A549 (cell line): Measurements from ENCODE around the gene PCNT. TPM values are rescaled to one million over a fixed set of nuclear protein-coding genes. Genes with fewer than 3 reads are reported as not detected.

Source experiments
- ATAC-seq, 2 experiments: fragments of 200-7000 bp in 1 of 2; fragments of >200 bp in 1 of 2; cut with Nextera tagmentation in 1 of 2; cut with Tn5 transposase in 1 of 2; 3 replicates each; pipeline versions ENCODE4 v1.8.0 to v1.9.1; 2018 to 2020; ENCODE audit warnings: mild to moderate bottlenecking in 1 of 2, moderate library complexity in 1 of 2
- CTCF ChIA-PET: fragments of 300-600 bp; sonication (Branson Sonifier 250); formaldehyde crosslinking; extraction: SDS; loops from one replicate; lab custom pipeline; 2021; ENCODE audit warnings: antibody characterized with exemption, inconsistent platforms; lab: Yijun Ruan, JAX
- POLR2A ChIA-PET: fragments of 350-600 bp; formaldehyde crosslinking; extraction: SDS; loops from one replicate; lab custom pipeline; 2021; ENCODE audit warnings: antibody characterized with exemption, inconsistent platforms; lab: Yijun Ruan, JAX
- DNase-seq, 2 experiments: peaks; one replicate each; pipeline versions ENCODE4 v3.0.0 to v3.0.0-alpha.2; 2011 to 2016; ENCODE audit warnings: low read depth in 1 of 2, low spot score in 1 of 2
- FAIRE-seq: peaks from 2 replicates; lab custom pipeline; 2011; peaks lifted over from hg19 to GRCh38; lab: Jason Lieb, UNC
- H3K27ac ChIP-seq, 2 experiments: fragments of >200 bp; sonication (Bioruptor Twin); formaldehyde crosslinking; 3 replicates each; pipeline ENCODE4 v1.5.1; 2016 to 2017
- H3K4me1 ChIP-seq: fragments of >200 bp; sonication (Bioruptor Twin); formaldehyde crosslinking; 3 replicates; pipeline ENCODE4 v1.6.1; 2016
- H3K4me2 ChIP-seq: fragments of >200 bp; sonication (Bioruptor Twin); formaldehyde crosslinking; 3 replicates; pipeline ENCODE4 v1.6.1; 2016
- H3K4me3 ChIP-seq: fragments of >200 bp; sonication (Bioruptor Twin); formaldehyde crosslinking; 3 replicates; pipeline ENCODE4 v1.5.1; 2016
- H3K9me3 ChIP-seq: fragments of >200 bp; sonication (Bioruptor Twin); formaldehyde crosslinking; 3 replicates; pipeline ENCODE4 v1.6.1; 2016
- BCL3 ChIP-seq: fragments of >200 bp; sonication (Bioruptor Twin); formaldehyde crosslinking; IDR thresholded peaks from 3 replicates; pipeline ENCODE4 v1.6.1; 2016
- BHLHE40 ChIP-seq: IDR thresholded peaks from 2 replicates; pipeline ENCODE4 v1.6.1; 2012; ENCODE audit warnings: low read depth, low read length, inconsistent platforms
- CBX2 ChIP-seq: fragments of 200-600 bp; sonication (generic); IDR thresholded peaks from 2 replicates; pipeline ENCODE4 v1.6.1; 2016; ENCODE audit warnings: low read depth, mild to moderate bottlenecking, borderline replicate concordance
- CBX8 ChIP-seq: fragments of 200-600 bp; sonication (generic); IDR thresholded peaks from 2 replicates; pipeline ENCODE4 v1.6.1; 2016
- CEBPB ChIP-seq, 2 experiments: fragments of >200 bp in 1 of 2; sonication (Bioruptor Twin) in 1 of 2; formaldehyde crosslinking in 1 of 2; IDR thresholded peaks; 2 replicates each; pipeline ENCODE4 v1.6.1; 2012 to 2016
- CHD4 ChIP-seq: fragments of 200-600 bp; sonication (generic); IDR thresholded peaks from 2 replicates; pipeline ENCODE4 v1.6.1; 2016; ENCODE audit warnings: antibody characterized with exemption, mild to moderate bottlenecking, borderline replicate concordance
- E2F6 ChIP-seq: IDR thresholded peaks from 2 replicates; pipeline ENCODE4 v1.6.1; 2012; ENCODE audit warnings: low read depth, borderline replicate concordance
- EHF ChIP-seq: fragments of 250-450 bp; sonication (Bioruptor Pico); IDR thresholded peaks from 2 replicates; pipeline ENCODE4 v1.5.0; 2020; ENCODE audit warnings: mild to moderate bottlenecking
- FOSL2 ChIP-seq, 2 experiments: fragments of 450-650 bp in 1 of 2; fragments of >200 bp in 1 of 2; sonication (Bioruptor Twin) in 1 of 2; formaldehyde crosslinking; IDR thresholded peaks; 2 replicates each; pipeline versions ENCODE4 v1.5.0 to v1.6.1; 2016 to 2020; ENCODE audit warnings: mild to moderate bottlenecking in 1 of 2, moderate library complexity in 1 of 2
- FOXS1 ChIP-seq: fragments of 250-450 bp; sonication (Bioruptor Pico); IDR thresholded peaks from 2 replicates; pipeline ENCODE4 v1.5.0; 2020; ENCODE audit warnings: mild to moderate bottlenecking, moderate library complexity
- GATA3 ChIP-seq: IDR thresholded peaks from 2 replicates; pipeline ENCODE4 v1.6.1; 2012; ENCODE audit warnings: borderline replicate concordance
- HEYL ChIP-seq: fragments of 250-450 bp; sonication (Bioruptor Pico); IDR thresholded peaks from 2 replicates; pipeline ENCODE4 v1.8.0; 2021; ENCODE audit warnings: mild to moderate bottlenecking, moderate library complexity
- HOXA7 ChIP-seq: fragments of 250-450 bp; sonication (Bioruptor Pico); IDR thresholded peaks from 2 replicates; pipeline ENCODE4 v1.5.0; 2020; ENCODE audit warnings: mild to moderate bottlenecking, moderate library complexity
- HOXB13 ChIP-seq: fragments of 250-450 bp; sonication (Bioruptor Pico); IDR thresholded peaks from 2 replicates; pipeline ENCODE4 v1.5.0; 2020; ENCODE audit warnings: low read depth, mild to moderate bottlenecking, moderate library complexity
- JUN ChIP-seq, 2 experiments: fragments of >200 bp; sonication (Bioruptor Twin); formaldehyde crosslinking; IDR thresholded peaks; 2 replicates in 1 of 2; 3 replicates in 1 of 2; pipeline ENCODE4 v1.6.1; 2016 to 2017
- MAFK ChIP-seq: fragments of 450-650 bp; IDR thresholded peaks from 2 replicates; pipeline ENCODE4 v1.6.1; 2014; ENCODE audit not compliant: partially characterized antibody
- NPAS2 ChIP-seq: fragments of 250-450 bp; sonication (Bioruptor Pico); IDR thresholded peaks from 2 replicates; pipeline ENCODE4 v1.8.0; 2022; ENCODE audit warnings: mild to moderate bottlenecking, moderate library complexity, borderline replicate concordance
- NR3C1 ChIP-seq: fragments of >200 bp; sonication (Bioruptor Twin); formaldehyde crosslinking; IDR thresholded peaks from 3 replicates; pipeline ENCODE4 v1.6.1; 2017
- PBX3 ChIP-seq: IDR thresholded peaks from 2 replicates; pipeline ENCODE4 v1.6.1; 2012
- POLR2AphosphoS2 ChIP-seq: conservative IDR thresholded peaks from 2 replicates; pipeline ENCODE4 v1.6.1; 2012; ENCODE audit warnings: low read length, improper control_type of control experiment, inconsistent platforms
- RAD21 ChIP-seq, 2 experiments: fragments of >200 bp in 1 of 2; sonication (Bioruptor Twin) in 1 of 2; formaldehyde crosslinking in 1 of 2; IDR thresholded peaks in 1 of 2; conservative IDR thresholded peaks in 1 of 2; 2 replicates in 1 of 2; 3 replicates in 1 of 2; pipeline ENCODE4 v1.6.1; 2012 to 2018; ENCODE audit warnings: inconsistent platforms in 1 of 2
- RNF2 ChIP-seq: fragments of 200-600 bp; sonication (generic); IDR thresholded peaks from 2 replicates; pipeline ENCODE4 v1.6.1; 2016; ENCODE audit warnings: low read depth, mild to moderate bottlenecking, antibody characterized with exemption, moderate library complexity, borderline replicate concordance
- TFCP2L1 ChIP-seq: fragments of 250-450 bp; sonication (Bioruptor Pico); IDR thresholded peaks from 2 replicates; pipeline ENCODE4 v1.5.0; 2021; ENCODE audit warnings: mild to moderate bottlenecking
- ZFP36 ChIP-seq: fragments of 450-650 bp; IDR thresholded peaks from 2 replicates; pipeline ENCODE4 v1.6.1; 2014; ENCODE audit warnings: borderline replicate concordance; ENCODE audit not compliant: partially characterized antibody
- WGBS: methylation state at CpG from one replicate; pipeline ENCODE4 v1.1.6; 2017; ENCODE audit errors: missing lambda C conversion rate; 5-methylcytosine and 5-hydroxymethylcytosine counted together
- polyA plus RNA-seq, 4 experiments: library from polyadenylated mRNA; depleted of rRNA in 3 of 4; stranded (reverse); fragments of >200 nt; fragmentation: RNase III in 1 of 4; extraction: RNeasy Plus Mini Kit Qiagen cat#74134 plus additional on column Dnase treatment in 1 of 4; gene quantifications; 2 replicates in 3 of 4; 3 replicates in 1 of 4; pipeline ENCODE4 v1.2.3, GENCODE V29; 2011 to 2017

PCNT gene
- polyA plus RNA-seq, 2 of the 4 experiments (the other 2 are of a cell fraction), result 11.1 to 14.6 TPM

GRCh38 chr21:46352913-46353312 is 29.0 kb downstream of the PCNT start:
- 92% methylated on average over 14 of the region's 14 CpGs for whole genome bisulfite sequencing
- no peak overlapping the region for H3K4me3 ChIP-seq
- DNase-seq, result no peak
- ATAC-seq, result no peak
- ChIA-PET POLR2A (no interaction called here), CTCF (no interaction called here)
- no peak for TF ChIP-seq RAD21 (conservative IDR thresholded peaks at IDR 0.05 in 1 of 2, IDR thresholded peaks at IDR 0.05 in 1 of 2)
- TF ChIP-seq E2F6, result no peak
- TF ChIP-seq FOXS1, result no peak
- TF ChIP-seq CBX8, result no peak
- no peak for TF ChIP-seq NPAS2
- TF ChIP-seq EHF, result no peak
- no peak for TF ChIP-seq CEBPB (IDR thresholded peaks at IDR 0.05)
- no peak for TF ChIP-seq MAFK
- TF ChIP-seq NR3C1, result no peak
- no peak for TF ChIP-seq GATA3
- TF ChIP-seq RNF2, result no peak
- TF ChIP-seq FOSL2 (IDR thresholded peaks at IDR 0.05), result no peak
- no peak for TF ChIP-seq FOSL2 (CRISPR knock-in tag; IDR thresholded peaks at IDR 0.05)
- no peak for TF ChIP-seq CBX2
- no peak for TF ChIP-seq CHD4
- no peak for TF ChIP-seq POLR2AphosphoS2
- no peak for TF ChIP-seq JUN (IDR thresholded peaks at IDR 0.05)
- TF ChIP-seq HOXA7 (CRISPR knock-in tag), result no peak
- no peak for TF ChIP-seq BHLHE40
- no peaks in the 10 kb centered on the region for H3K4me1 ChIP-seq
- H3K9me3 ChIP-seq, result no peaks in the 10 kb centered on the region
- FAIRE-seq, result no peak
- no peak overlapping the region for H3K4me2 ChIP-seq
- no peak overlapping the region for H3K27ac ChIP-seq

- Histone ChIP-seq H3K4me1 (no peaks in the 10 kb centered on the region), H3K4me2 (no peak overlapping the region), H3K27ac (no peak overlapping the region)
- CTCF ChIA-PET, result no interaction called here
- no peak for DNase-seq
- TF ChIP-seq EHF (no peak), ZFP36 (no peak), HOXB13 (CRISPR knock-in tag) (no peak), HOXA7 (CRISPR knock-in tag) (no peak), PBX3 (no peak), POLR2AphosphoS2 (no peak)
- TF ChIP-seq, all 56 proteins: peak for 0
- Histone ChIP-seq H3K4me3 (no peak overlapping the region), H3K9me3 (no peaks in the 10 kb centered on the region)
- POLR2A ChIA-PET, result no interaction called here
- ATAC-seq (no peak), FAIRE-seq (no peak)
- WGBS, result 97% methylated on average over 14 of the region's 16 CpGs
Observed at GRCh38 chr21:46354046-46354445, 30.1 kb downstream of the PCNT start.

GRCh38 chr21:46354518-46354917 is 30.6 kb downstream of the PCNT start:
- no peak for FAIRE-seq
- H3K4me1 ChIP-seq, result no peaks in the 10 kb centered on the region
- TF ChIP-seq BCL3 (no peak), TFCP2L1 (CRISPR knock-in tag) (no peak), PBX3 (no peak), BHLHE40 (no peak), HEYL (CRISPR knock-in tag) (no peak)
- POLR2A ChIA-PET, result no interaction called here
- no peak overlapping the region for H3K4me2 ChIP-seq
- no peaks in the 10 kb centered on the region for H3K9me3 ChIP-seq
- CTCF ChIA-PET, result no interaction called here
- H3K4me3 ChIP-seq, result no peak overlapping the region
- no peak overlapping the region for H3K27ac ChIP-seq
- no peak for ATAC-seq
- no peak for DNase-seq
- 92% methylated on average over 12 of the region's 13 CpGs for WGBS
